K562 (cell line): ENCODE data around the gene UBE2K.

Experiments
- CTCF ChIP-seq, 3 experiments: IDR thresholded peaks in 2 of 3; conservative IDR thresholded peaks in 1 of 3; 2 replicates each; pipeline ENCODE4 v1.5.1; 2011 to 2012; ENCODE audit warnings: low read length in 3 of 3, mild to moderate bottlenecking in 3 of 3, control low read depth in 2 of 3, improper control_type of control experiment in 1 of 3, inconsistent platforms in 1 of 3, low read depth in 1 of 3, mixed read lengths in 1 of 3, moderate library complexity in 1 of 3; ENCODE audit not compliant: insufficient read depth in 2 of 3
- ESRRA ChIP-seq: fragments of 450-650 bp; IDR thresholded peaks from 2 replicates; pipeline ENCODE4 v1.6.1; 2014; ENCODE audit warnings: low read depth, mild to moderate bottlenecking, moderate library complexity, borderline replicate concordance
- FOS ChIP-seq: IDR thresholded peaks from 3 replicates; pipeline ENCODE4 v1.6.1; 2011; ENCODE audit not compliant: insufficient read length; ENCODE audit errors: extremely low read depth
- KLF1 ChIP-seq: fragments of 450-650 bp; IDR thresholded peaks from 2 replicates; pipeline ENCODE4 v1.6.1; 2016; ENCODE audit warnings: missing genetic modification characterization, missing compliant biosample characterization
- NONO ChIP-seq, 2 experiments: fragments of 200-400 bp in 1 of 2; fragments of 450-650 bp in 1 of 2; formaldehyde crosslinking in 1 of 2; IDR thresholded peaks; 2 replicates each; pipeline ENCODE4 v1.6.1; 2017; ENCODE audit warnings: low read depth in 2 of 2, mild to moderate bottlenecking in 2 of 2, moderate library complexity in 2 of 2, low read length in 1 of 2
- SIN3B ChIP-seq: fragments of 450-650 bp; IDR thresholded peaks from 2 replicates; pipeline ENCODE4 v1.6.1; 2017; ENCODE audit warnings: low read depth, mild to moderate bottlenecking, moderate library complexity
- ZFP1 ChIP-seq: fragments of 450-650 bp; formaldehyde crosslinking; IDR thresholded peaks from 2 replicates; pipeline ENCODE4 v1.4.0; 2020; ENCODE audit warnings: mild to moderate bottlenecking, mixed read lengths
- ZNF133 ChIP-seq: fragments of 250-450 bp; sonication (Bioruptor Pico); IDR thresholded peaks from 2 replicates; pipeline ENCODE4 v1.4.0; 2020; ENCODE audit warnings: mild to moderate bottlenecking
- ZNF140 ChIP-seq: fragments of 250-450 bp; sonication (Bioruptor Pico); IDR thresholded peaks from 2 replicates; pipeline ENCODE4 v1.8.0; 2021; ENCODE audit warnings: moderate library complexity, mild to moderate bottlenecking, inconsistent platforms
- ZNF354B ChIP-seq: fragments of 250-450 bp; sonication (Bioruptor Pico); IDR thresholded peaks from 2 replicates; pipeline ENCODE4 v1.4.0; 2020
- ZNF449 ChIP-seq: fragments of 250-450 bp; sonication (Bioruptor Pico); IDR thresholded peaks from 2 replicates; pipeline ENCODE4 v1.8.0; 2022; ENCODE audit warnings: moderate library complexity, mild to moderate bottlenecking, inconsistent platforms
- ZNF668 ChIP-seq: fragments of 250-450 bp; sonication (Bioruptor Pico); IDR thresholded peaks from 2 replicates; pipeline ENCODE4 v1.8.0; 2022; ENCODE audit warnings: mild to moderate bottlenecking, inconsistent platforms
- TF ChIP-seq, protein P1 (sequence below): sonication (generic); formaldehyde crosslinking; IDR thresholded peaks from 2 replicates; pipeline ENCODE4 v1.9.0; 2022; ENCODE audit warnings: mild to moderate bottlenecking, missing genetic modification reagents
- TF ChIP-seq, protein P2 (sequence below): fragments of 250-450 bp; sonication (Bioruptor Pico); IDR thresholded peaks from 2 replicates; pipeline ENCODE4 v1.5.0; 2022; ENCODE audit warnings: mild to moderate bottlenecking

DNA sequence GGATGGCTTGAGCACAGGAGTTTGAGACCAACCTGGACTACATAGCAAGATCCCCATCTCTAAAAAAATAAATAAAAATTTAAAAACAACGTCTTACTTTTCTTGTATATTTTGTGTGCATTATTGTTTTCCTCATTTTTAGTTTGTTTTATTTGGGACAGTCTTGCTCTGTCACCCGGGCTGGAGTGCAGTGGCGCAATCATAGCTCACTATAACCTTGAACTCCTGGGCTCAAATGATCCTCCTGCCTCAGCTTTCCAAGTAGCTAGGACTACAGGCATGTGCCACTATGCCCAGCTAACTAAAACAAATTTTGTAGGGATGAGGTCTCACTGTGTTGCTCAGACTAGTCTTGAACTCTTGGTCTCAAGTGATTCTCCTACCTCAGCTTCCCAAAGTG lies 49.7 kb upstream of the UBE2K start:
- TF ChIP-seq ZFP1 (CRISPR knock-in tag) (no peak), CTCF (IDR thresholded peaks at IDR 0.05 in 2 of 3, conservative IDR thresholded peaks at IDR 0.05 in 1 of 3; ENCODE audit: insufficient read depth in 2 of 3, low read depth in 1 of 3, low read length in 3 of 3) (no peak), ZNF449 (CRISPR knock-in tag) (no peak), NONO (IDR thresholded peaks at IDR 0.05; ENCODE audit: low read depth in 2 of 2, low read length in 1 of 2) (no peak), SIN3B (no peak), FOS (no peak), ESRRA (no peak), KLF1 (tag) (no peak), ZNF668 (no peak), ZNF133 (CRISPR knock-in tag) (no peak), ZNF140 (CRISPR knock-in tag) (no peak), ZNF354B (CRISPR knock-in tag) (no peak)
- TF ChIP-seq, protein P1, sequence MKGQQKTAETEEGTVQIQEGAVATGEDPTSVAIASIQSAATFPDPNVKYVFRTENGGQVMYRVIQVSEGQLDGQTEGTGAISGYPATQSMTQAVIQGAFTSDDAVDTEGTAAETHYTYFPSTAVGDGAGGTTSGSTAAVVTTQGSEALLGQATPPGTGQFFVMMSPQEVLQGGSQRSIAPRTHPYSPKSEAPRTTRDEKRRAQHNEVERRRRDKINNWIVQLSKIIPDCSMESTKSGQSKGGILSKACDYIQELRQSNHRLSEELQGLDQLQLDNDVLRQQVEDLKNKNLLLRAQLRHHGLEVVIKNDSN = no peak
- TF ChIP-seq, protein P2, sequence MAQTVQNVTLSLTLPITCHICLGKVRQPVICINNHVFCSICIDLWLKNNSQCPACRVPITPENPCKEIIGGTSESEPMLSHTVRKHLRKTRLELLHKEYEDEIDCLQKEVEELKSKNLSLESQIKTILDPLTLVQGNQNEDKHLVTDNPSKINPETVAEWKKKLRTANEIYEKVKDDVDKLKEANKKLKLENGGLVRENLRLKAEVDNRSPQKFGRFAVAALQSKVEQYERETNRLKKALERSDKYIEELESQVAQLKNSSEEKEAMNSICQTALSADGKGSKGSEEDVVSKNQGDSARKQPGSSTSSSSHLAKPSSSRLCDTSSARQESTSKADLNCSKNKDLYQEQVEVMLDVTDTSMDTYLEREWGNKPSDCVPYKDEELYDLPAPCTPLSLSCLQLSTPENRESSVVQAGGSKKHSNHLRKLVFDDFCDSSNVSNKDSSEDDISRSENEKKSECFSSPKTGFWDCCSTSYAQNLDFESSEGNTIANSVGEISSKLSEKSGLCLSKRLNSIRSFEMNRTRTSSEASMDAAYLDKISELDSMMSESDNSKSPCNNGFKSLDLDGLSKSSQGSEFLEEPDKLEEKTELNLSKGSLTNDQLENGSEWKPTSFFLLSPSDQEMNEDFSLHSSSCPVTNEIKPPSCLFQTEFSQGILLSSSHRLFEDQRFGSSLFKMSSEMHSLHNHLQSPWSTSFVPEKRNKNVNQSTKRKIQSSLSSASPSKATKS (CRISPR knock-in tag) = no peak
